Tibial nerve (tissue), 3 donors: ENCODE results near the gene ALDH4A1.

Experiments used
- CTCF ChIP-seq, 5 experiments: fragments of 200-600 bp in 3 of 5; fragments of 450-650 bp in 2 of 5; sonication (generic) in 3 of 5; IDR thresholded peaks; one replicate each; pipeline ENCODE4 v1.5.1; 2016 to 2019; ENCODE audit warnings: antibody characterized with exemption in 5 of 5, mild to moderate bottlenecking in 3 of 5, moderate library complexity in 2 of 5
- POLR2A ChIP-seq, 2 donors: fragments of 450-650 bp; IDR thresholded peaks; one replicate each; pipeline ENCODE4 v1.6.1; 2017; ENCODE audit warnings: antibody characterized with exemption in 2 of 2, mild to moderate bottlenecking in 2 of 2, moderate library complexity in 2 of 2

- TF ChIP-seq POLR2A (IDR thresholded peaks at IDR 0.05) = no peak
- no peak for TF ChIP-seq CTCF (IDR thresholded peaks at IDR 0.05)
These were observed 41.3 kb downstream of the ALDH4A1 start for GRCh38 chr1:18861082-18861481.
